Measurements from ENCODE around the gene IYD.
"Not testable (repeated sequence)": the region's sequence is repeated elsewhere in the genome, so short reads cannot be mapped to it uniquely, and the experiment has no call there.

The IYD gene

DNA sequence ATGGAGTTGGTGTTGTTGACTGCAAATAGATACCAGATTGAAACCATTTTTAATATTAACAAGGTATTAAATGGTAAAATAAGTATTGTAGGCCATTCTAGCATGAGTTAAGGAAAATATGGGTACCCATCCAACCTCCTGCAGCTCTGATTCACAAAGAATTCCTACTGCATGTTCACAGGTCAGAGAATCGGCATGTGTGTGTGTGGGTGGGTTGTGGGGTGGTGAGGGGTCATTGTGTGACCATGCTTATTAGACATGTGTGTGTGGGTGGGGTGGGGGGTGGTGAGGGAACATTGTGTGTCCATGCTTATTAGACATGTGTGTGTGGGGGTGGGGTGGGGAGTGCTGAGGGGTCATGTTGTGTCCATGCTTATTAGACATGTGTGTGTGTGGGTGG, 3.2 kb downstream of the IYD start:
- no peaks in the 10 kb centered on the region for H3K4me1 ChIP-seq (ENCODE audit: control insufficient read depth in 1 of 2, insufficient read depth in 1 of 2, low read depth in 1 of 2, low read length in 1 of 2)
- no peak overlapping the region for H3K4me3 ChIP-seq (ENCODE audit: low read depth in 1 of 2, low read length in 1 of 2)
- peaks cover 10% of the 10 kb centered on the region for H3K27me3 ChIP-seq
- no peak overlapping the region for H3K27ac ChIP-seq
- no peaks in the 10 kb centered on the region for H3K36me3 ChIP-seq
- H3K9me3 ChIP-seq: no peaks in the 10 kb centered on the region
- no peak for TF ChIP-seq CTCF (IDR thresholded peaks at IDR 0.05)

- Histone ChIP-seq H3K4me3 (ENCODE audit: low read depth in 1 of 2, low read length in 1 of 2) (no peak overlapping the region), H3K9me3 (no peaks in the 10 kb centered on the region), H3K27ac (no peak overlapping the region), H3K27me3 (peaks cover 14% of the 10 kb centered on the region), H3K4me1 (ENCODE audit: control insufficient read depth in 1 of 2, insufficient read depth in 1 of 2, low read depth in 1 of 2, low read length in 1 of 2) (no peaks in the 10 kb centered on the region), H3K36me3 (no peaks in the 10 kb centered on the region)
- no peak for TF ChIP-seq CTCF (IDR thresholded peaks at IDR 0.05)
Measured at GRCh38 chr6:150373260-150373701, 4.5 kb downstream of the IYD start.

DNA sequence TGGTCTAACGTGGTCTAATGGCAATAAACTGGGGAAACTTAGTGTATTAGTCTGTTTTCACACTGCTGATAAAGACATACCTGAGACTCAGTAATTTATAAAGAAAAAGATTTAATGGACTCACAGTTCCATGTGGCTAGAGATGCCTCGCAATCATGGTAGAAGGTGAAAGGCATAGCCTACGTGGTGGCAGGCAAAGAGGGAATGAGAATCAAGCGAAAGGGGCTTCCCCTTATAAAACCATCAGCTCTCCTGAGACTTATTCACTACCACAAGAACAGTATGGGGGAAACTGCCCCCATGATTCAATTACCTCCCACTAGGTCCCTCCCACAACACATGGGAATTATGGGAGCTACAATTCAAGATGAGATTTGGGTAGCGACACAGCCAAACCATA, 5.5 kb downstream of the IYD start:
- H3K36me3 ChIP-seq; H3K4me1 ChIP-seq (ENCODE audit: control insufficient read depth in 1 of 2, insufficient read depth in 1 of 2, low read depth in 1 of 2, low read length in 1 of 2); H3K27ac ChIP-seq; H3K4me3 ChIP-seq (ENCODE audit: low read depth in 1 of 2, low read length in 1 of 2); H3K9me3 ChIP-seq: not testable (repeated sequence)
- H3K27me3 ChIP-seq: peaks cover 14% of the 10 kb centered on the region

GRCh38 chr6:150377211-150377781, 8.5 kb downstream of the IYD start:
- Histone ChIP-seq H3K4me1 (ENCODE audit: control insufficient read depth in 1 of 2, insufficient read depth in 1 of 2, low read depth in 1 of 2, low read length in 1 of 2) (no peaks in the 10 kb centered on the region), H3K4me3 (ENCODE audit: low read depth in 1 of 2, low read length in 1 of 2) (no peak overlapping the region), H3K27ac (no peak overlapping the region), H3K27me3 (peaks cover 14% of the 10 kb centered on the region), H3K9me3 (no peaks in the 10 kb centered on the region), H3K36me3 (no peaks in the 10 kb centered on the region)
- TF ChIP-seq CTCF (IDR thresholded peaks at IDR 0.05): no peak

- Histone ChIP-seq H3K27ac (no peak overlapping the region), H3K27me3 (peaks cover 30% of the 10 kb centered on the region), H3K4me1 (ENCODE audit: control insufficient read depth in 1 of 2, insufficient read depth in 1 of 2, low read depth in 1 of 2, low read length in 1 of 2) (no peaks in the 10 kb centered on the region), H3K4me3 (ENCODE audit: low read depth in 1 of 2, low read length in 1 of 2) (no peak overlapping the region), H3K9me3 (no peaks in the 10 kb centered on the region), H3K36me3 (no peaks in the 10 kb centered on the region)
- no peak for TF ChIP-seq CTCF (IDR thresholded peaks at IDR 0.05)
Measured at GRCh38 chr6:150380256-150380655, 11.4 kb downstream of the IYD start.

GRCh38 chr6:150382171-150382570, 13.4 kb downstream of the IYD start:
- Histone ChIP-seq H3K9me3 (no peaks in the 10 kb centered on the region), H3K4me3 (ENCODE audit: low read depth in 1 of 2, low read length in 1 of 2) (no peak overlapping the region), H3K27ac (no peak overlapping the region), H3K27me3 (peaks cover 30% of the 10 kb centered on the region), H3K4me1 (ENCODE audit: control insufficient read depth in 1 of 2, insufficient read depth in 1 of 2, low read depth in 1 of 2, low read length in 1 of 2) (no peaks in the 10 kb centered on the region), H3K36me3 (no peaks in the 10 kb centered on the region)
- no peak for TF ChIP-seq CTCF (IDR thresholded peaks at IDR 0.05)

Data from neutrophil (primary cell).